Endothelial cell of umbilical vein (primary cell): ENCODE data around the gene PKHD1.

Source experiments
- POLR2A ChIP-seq: IDR thresholded peaks from 2 replicates; pipeline ENCODE4 v1.6.1; 2012; ENCODE audit warnings: low read depth, mild to moderate bottlenecking, control low read depth, low read length
- POLR2AphosphoS5 ChIP-seq: IDR thresholded peaks from 2 replicates; pipeline ENCODE4 v1.6.1; 2012; ENCODE audit warnings: low read depth, mild to moderate bottlenecking, control low read depth, low read length, moderate library complexity; ENCODE audit not compliant: insufficient read depth
- TF ChIP-seq, protein P1 (sequence below), 2 donors: IDR thresholded peaks; 1 replicate in 1 of 2; 2 replicates in 1 of 2; pipeline ENCODE4 v1.5.1; 2011; ENCODE audit warnings: low read length in 2 of 2, mild to moderate bottlenecking in 2 of 2, moderate library complexity in 2 of 2, control low read depth in 1 of 2, inconsistent platforms in 1 of 2, low read depth in 1 of 2; ENCODE audit not compliant: insufficient read depth in 1 of 2; ENCODE audit errors: extremely low read depth in 1 of 2

DNA sequence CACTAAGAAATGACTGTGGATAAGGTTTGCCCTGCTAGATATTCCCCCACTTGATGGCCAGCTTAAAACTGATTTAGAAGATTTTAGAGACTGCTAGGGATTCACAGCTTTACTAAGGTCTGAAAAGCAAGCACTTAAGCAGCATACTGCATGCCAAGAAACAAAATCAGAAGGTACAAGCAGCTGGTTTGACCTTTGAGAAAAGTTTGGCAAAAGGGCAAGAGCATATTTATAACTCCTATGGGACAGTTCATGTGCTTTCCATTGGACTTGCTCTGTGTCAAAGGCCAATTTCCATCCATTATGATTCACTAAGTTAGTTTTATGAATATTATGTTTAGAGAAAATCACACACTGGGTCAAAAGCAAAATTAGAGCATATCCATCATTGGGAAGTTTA lies 402.8 kb downstream of the PKHD1 start:
- TF ChIP-seq, protein P1, sequence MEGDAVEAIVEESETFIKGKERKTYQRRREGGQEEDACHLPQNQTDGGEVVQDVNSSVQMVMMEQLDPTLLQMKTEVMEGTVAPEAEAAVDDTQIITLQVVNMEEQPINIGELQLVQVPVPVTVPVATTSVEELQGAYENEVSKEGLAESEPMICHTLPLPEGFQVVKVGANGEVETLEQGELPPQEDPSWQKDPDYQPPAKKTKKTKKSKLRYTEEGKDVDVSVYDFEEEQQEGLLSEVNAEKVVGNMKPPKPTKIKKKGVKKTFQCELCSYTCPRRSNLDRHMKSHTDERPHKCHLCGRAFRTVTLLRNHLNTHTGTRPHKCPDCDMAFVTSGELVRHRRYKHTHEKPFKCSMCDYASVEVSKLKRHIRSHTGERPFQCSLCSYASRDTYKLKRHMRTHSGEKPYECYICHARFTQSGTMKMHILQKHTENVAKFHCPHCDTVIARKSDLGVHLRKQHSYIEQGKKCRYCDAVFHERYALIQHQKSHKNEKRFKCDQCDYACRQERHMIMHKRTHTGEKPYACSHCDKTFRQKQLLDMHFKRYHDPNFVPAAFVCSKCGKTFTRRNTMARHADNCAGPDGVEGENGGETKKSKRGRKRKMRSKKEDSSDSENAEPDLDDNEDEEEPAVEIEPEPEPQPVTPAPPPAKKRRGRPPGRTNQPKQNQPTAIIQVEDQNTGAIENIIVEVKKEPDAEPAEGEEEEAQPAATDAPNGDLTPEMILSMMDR (IDR thresholded peaks at IDR 0.05; ENCODE audit: extremely low read depth in 1 of 2, insufficient read depth in 1 of 2, low read depth in 1 of 2, low read length in 2 of 2), result no peak
- TF ChIP-seq POLR2AphosphoS5 (no peak), POLR2A (no peak)
